ENCODE results near the gene C1QTNF6.

The C1QTNF6 gene

GRCh38 chr22:37164505-37164887 lies 23.6 kb downstream of the C1QTNF6 start:
- in situ Hi-C loops (cut with MboI; ENCODE audit: low sequenced_read_pairs), result no loop called here

DNA sequence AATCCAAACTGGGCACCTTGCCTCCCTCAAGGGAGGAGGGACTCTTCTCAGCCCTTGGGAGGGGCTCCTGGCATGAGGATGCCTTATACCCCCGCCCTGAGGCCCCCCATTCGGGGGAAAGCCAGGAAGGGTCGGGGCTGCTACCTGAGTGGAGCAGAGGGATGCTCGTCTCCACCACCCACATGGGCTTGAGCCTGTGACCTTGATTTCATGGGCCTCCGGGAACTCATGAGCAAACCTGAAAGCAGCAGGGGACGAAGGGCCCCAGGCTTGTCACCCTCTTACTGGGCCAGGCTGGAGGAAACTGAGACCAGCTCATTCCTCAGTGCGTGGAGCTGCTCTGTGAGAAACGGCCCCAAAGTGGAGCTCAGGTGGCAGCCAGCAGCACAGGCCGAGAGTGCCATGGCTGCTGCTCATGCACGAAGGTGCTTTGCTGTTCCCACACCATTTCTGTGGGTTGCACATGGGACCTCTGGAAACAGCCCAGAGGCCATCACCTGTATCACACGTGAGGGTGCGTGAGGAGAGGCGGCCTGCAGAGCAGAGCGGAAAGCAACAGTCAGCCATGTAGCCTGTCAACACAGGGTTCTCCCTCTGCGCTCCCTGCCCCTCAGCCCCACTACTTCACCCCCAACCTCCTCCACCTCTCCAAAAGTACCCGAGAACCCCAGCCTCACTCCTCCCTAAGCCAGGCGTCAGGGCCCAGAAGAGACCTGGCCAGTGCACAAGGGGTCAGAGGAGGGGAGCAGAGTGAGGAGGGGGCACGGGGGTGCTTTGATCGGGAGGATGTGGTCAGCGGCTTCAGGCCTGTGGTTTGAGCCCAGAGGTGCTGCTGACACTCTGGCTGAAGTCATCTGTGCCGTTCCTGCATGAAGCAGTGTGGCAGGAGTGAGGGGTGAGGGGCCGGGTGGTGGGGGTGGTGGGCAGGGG lies 24.2 kb downstream of the C1QTNF6 start:
- in situ Hi-C loops (cut with MboI; ENCODE audit: low sequenced_read_pairs), result no loop called here

- in situ Hi-C loops (cut with MboI; ENCODE audit: low sequenced_read_pairs), result no loop called here
These were observed 25.0 kb downstream of the C1QTNF6 start for GRCh38 chr22:37163096-37163489.

DNA sequence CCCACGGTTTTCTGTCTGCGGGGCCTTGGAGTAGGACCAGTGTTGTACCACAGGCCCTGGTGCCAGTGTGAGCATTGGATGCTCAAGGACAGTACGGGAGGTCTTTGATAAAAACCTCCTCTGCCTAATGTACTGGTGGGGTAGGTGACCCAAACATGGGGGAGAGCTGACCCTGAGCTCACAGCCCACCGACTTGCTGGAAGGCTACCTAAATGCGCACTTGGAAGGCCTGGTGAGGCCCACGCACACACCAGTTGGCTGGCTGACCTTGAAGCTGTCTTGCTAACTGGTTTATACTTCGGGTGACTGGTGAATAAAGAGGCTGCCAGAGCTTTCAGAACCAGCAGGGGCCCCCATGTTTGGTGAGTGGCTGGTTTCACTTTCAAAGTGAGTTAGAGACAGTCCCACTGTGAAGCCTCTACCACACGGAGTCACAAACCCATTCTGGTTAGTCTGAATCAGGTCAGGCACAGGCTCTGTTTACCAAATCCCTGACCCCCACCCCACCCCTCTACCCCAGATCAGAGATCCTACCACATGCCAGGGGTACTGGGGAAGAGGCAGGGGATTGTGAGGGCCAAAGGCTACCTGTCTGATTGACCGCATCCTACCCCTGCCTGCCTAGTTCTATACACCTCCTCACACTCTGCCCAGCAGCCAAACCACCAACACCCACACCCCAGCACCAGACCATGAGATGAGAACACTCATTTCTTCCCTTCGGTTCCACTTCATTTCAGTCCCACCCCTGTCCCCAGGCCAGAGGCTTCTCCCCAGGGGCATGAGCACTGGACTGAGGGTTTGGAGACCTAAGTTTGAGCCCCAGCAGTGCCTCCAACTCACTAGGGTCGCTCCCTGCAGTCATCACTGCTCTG lies 25.6 kb downstream of the C1QTNF6 start:
- in situ Hi-C loops (cut with MboI; ENCODE audit: low sequenced_read_pairs), result no loop called here

DNA sequence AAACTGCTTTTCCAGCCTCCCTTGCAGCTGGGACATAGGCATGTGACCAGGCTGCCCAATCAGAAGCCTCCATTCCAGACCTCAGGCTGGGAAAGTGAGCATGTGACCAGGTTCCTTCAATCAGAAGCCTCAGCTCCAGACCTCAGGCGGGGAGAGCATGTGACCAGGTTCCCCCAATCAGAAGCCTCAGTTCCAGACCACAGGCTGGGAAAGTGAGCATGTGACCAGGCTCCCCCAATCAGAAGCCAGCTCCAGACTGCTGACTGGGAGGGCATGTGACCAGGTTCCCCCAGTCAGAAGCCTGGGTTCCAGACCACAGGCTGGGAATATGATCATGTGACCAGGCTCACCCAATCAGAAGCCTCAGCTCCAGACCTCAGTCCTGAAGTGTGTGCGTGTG lies 26.6 kb downstream of the C1QTNF6 start:
- in situ Hi-C loops (cut with MboI; ENCODE audit: low sequenced_read_pairs), result no loop called here

DNA sequence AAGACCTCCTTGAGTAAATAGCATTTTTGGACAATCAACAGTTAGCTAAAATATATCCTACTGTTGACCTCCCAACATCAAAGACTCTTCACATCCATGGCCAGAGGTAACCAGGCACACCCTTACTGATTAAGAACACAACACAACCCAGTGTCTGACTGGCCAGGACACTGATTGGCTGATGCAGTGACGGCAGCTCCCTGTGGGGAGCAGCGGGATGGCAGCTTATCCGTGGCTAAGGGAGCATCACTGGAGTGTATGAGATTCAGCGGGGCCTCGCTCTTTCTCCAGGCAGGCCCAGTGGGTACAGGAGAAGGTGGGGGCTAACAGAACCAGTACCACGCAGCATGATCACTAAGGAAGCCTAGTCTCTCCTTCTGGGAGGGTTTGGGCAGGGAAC lies 28.0 kb downstream of the C1QTNF6 start:
- in situ Hi-C loops (cut with MboI; ENCODE audit: low sequenced_read_pairs), result no loop called here

GRCh38 chr22:37158963-37159290 lies 29.1 kb downstream of the C1QTNF6 start:
- in situ Hi-C loops (cut with MboI; ENCODE audit: low sequenced_read_pairs), result no loop called here

GRCh38 chr22:37157516-37158285 lies 30.3 kb downstream of the C1QTNF6 start:
- in situ Hi-C loops (cut with MboI; ENCODE audit: low sequenced_read_pairs), result no loop called here

GRCh38 chr22:37156686-37157435 lies 31.2 kb downstream of the C1QTNF6 start:
- in situ Hi-C loops (cut with MboI; ENCODE audit: low sequenced_read_pairs), result no loop called here

- in situ Hi-C loops (cut with MboI; ENCODE audit: low sequenced_read_pairs), result no loop called here
These were observed 32.1 kb downstream of the C1QTNF6 start for GRCh38 chr22:37155971-37156370.

- in situ Hi-C loops (cut with MboI; ENCODE audit: low sequenced_read_pairs), result no loop called here
These were observed 32.9 kb downstream of the C1QTNF6 start for GRCh38 chr22:37154925-37155712.

DNA sequence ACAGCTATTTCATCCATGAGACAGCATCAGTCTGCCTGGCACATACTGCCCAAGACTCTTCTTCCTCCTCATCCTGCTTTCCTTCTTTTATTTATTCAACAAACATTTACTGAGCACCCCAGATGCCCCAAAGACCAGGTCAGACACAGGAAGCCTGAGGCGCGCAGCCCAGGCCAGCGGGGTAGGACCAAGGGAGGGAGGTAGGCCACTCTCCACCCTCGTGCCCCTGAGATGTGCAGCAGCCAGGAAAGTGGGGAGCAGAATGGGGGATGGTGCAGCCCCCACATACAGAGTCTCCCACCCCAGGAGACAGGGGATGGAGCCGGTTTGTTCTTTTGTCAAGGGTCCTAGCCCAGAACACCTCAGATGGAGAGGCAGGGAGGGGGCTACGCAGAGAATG lies 34.1 kb downstream of the C1QTNF6 start:
- in situ Hi-C loops (cut with MboI; ENCODE audit: low sequenced_read_pairs), result no loop called here

GRCh38 chr22:37151401-37151800 lies 36.6 kb downstream of the C1QTNF6 start:
- in situ Hi-C loops (cut with MboI; ENCODE audit: low sequenced_read_pairs), result no loop called here

- in situ Hi-C loops (cut with MboI; ENCODE audit: low sequenced_read_pairs), result no loop called here
These were observed 37.3 kb downstream of the C1QTNF6 start for GRCh38 chr22:37150701-37151100.

DNA sequence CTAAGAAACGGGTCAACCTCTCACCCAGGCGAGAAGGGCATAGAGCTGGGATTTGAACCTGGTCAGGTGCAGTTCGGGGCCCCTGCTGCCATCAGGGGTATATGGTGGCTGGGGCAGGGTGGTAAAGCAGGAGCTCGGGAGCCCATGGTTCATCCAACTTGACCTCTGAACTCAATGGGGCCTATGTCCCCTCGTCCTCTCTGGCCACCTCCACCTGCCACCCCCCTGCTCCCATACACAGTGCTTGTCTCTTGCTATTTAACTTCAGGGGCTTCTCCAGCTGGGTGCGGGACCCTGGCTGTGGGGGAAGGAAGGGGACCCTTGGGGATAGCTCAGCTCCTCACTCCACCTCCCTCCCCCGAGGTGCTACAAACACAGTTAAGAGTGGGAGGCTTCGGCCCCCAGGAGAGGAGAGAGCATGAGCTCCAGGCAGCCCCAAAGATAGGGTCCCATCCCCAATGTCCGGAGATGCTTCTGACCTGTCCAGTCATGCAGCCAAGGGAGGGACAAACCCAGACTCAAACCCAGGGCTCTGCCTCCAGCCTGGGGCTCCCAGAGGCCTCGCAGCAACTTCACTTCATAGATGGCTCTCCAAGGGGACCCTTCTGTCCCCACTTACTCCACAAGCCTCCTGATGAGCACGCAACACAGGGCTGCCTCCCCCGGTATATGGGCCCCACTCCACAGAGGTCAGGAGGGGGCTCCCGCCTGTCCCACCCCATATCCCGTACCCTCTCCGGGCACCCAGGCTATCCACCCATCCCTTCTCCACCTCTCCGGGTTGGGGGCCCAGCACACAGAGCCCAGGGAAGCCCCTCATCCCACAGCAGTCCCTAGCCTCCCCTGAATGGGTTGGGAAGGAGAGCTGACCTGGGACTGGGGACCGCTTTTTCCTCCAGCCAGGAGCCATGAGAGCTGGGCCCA lies 39.0 kb downstream of the C1QTNF6 start:
- in situ Hi-C loops (cut with MboI; ENCODE audit: low sequenced_read_pairs), result no loop called here

GRCh38 chr22:37148031-37148651 lies 39.9 kb downstream of the C1QTNF6 start:
- in situ Hi-C loops (cut with MboI; ENCODE audit: low sequenced_read_pairs), result no loop called here

- in situ Hi-C loops (cut with MboI; ENCODE audit: low sequenced_read_pairs), result no loop called here
These were observed 40.7 kb downstream of the C1QTNF6 start for GRCh38 chr22:37147186-37147990.

Data from HL-60/S4 (cell line).